ENCODE measurements around the gene ACBD3.

DNA sequence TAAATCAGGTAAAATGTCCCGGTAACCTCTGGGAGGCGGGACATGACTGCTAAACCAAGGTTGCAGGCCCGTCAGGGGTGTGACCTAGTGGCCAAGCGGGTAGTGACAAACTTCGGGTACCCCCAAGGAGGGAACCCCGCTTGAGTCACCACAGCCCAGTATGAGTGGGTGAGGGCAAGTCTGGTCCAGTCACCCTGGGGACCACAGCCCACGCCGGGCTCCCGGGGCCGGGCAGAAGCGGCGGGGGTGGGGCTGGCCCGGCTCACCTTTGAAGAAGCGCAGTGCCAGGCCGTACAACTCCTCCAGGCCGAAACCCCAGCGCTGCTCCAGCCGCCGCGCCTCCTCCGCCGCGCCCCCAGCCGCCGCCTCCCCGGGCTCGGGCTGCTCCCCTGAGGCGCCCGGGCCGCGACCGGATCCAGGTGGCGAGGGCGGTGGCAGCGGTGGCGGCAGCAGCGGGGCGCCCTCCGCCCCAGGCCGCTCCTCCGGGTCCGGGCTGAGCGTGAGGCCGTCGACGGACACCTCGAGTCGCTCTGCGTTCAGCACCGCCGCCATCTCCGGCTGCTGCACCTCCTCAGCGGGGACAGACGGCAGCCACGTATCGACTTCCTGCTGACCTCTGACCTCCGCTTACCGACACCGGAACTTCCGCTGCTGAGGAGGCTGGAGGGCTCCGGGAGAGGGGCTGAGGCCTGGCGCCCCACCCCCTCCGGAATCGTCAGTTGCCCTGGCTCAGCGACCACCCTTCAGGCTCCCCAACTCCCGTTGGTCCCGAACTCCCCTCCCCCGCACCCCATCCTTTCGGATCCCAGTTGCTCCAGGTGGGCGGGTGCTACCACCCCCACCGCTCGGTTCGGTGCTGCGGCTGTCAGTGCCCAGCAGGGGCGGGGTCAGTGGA lies at the start of gene ACBD3:
- TF ChIP-seq EZH2 (IDR thresholded peaks at IDR 0.05; ENCODE audit: insufficient read depth, poor library complexity, severe bottlenecking) (no peak), EZH2phosphoT487 (IDR thresholded peaks at IDR 0.05; ENCODE audit: insufficient read depth, low read depth) (no peak)
